Activated T-cell treated with anti-CD3 and anti-CD28 coated beads, Interleukin-2, amount 50 U/mL, for 1 hour (primary cell): ENCODE results near the gene EMSY.
"Not testable (repeated sequence)": the region's sequence is repeated elsewhere in the genome, so short reads cannot be mapped to it uniquely, and the experiment has no call there.

Experiments used
- DNase-seq: peaks from one replicate; pipeline ENCODE4 v3.0.0-alpha.2; 2020

Gene EMSY

GRCh38 chr11:76577226-76577920 is 132.6 kb downstream of the EMSY start:
- no peak for DNase-seq

DNA sequence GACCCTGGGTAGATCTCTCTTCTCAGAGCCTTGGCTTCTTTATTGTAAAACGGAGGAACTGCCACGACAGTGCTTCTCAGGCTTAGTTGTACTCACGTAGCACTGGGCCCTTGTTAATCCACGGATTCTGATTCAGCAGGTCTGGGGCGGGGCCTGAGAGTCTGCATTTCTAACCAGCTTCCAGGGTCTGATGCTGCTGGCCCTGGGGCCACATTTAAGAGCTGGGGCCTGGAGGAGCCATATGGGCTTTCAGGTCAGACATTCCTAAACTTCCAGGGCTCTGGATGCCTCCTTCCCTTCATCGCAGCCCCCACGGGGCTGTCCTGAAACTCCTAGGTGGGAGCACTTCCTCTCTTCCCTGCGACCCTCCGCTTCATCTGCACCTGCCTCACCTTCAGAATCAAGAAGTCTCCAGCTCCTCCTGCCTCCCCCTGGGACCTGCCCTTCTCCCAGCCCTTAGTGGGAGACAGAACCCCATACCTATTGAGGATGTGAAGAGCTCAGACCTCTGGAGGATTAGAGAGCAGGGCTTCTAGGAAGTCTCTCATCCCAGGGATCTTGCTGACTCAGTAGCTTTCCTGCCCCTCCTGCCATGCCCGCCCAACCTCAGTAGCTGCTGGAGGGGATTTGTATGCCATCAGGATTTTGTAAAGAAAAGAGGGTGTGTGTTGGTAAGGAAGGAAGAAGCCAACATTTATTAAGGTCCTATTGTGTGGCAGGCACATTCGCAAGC is 133.3 kb downstream of the EMSY start:
- DNase-seq, result no peak

- DNase-seq, result no peak
Measured at GRCh38 chr11:76578654-76579055, 133.8 kb downstream of the EMSY start.

GRCh38 chr11:76579056-76579751 is 134.4 kb downstream of the EMSY start:
- no peak for DNase-seq

DNA sequence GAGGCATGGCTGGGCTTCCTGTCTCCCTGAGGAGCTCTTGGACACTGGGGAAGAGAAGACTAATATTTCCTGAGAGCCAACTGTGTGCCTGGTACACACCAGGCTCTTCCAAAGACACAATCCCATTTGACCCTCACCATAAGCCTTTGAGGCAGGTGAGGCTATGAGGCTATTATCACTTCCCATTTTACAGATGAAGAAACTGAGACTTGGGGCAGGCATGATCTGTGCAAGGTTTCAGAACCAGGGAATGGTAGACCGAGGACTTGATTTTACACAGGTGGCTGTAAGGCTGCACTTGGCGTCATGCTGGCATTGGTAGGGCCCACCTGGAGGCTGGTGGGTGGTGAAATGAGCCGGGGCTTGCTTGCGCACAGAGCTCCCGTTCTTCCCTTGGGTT is 134.9 kb downstream of the EMSY start:
- DNase-seq, result no peak

GRCh38 chr11:76582471-76582870 is 137.7 kb downstream of the EMSY start:
- DNase-seq, result not testable (repeated sequence)

GRCh38 chr11:76587820-76588454 is 143.1 kb downstream of the EMSY start:
- no peak for DNase-seq

GRCh38 chr11:76588455-76589325 is 143.9 kb downstream of the EMSY start:
- no peak for DNase-seq

DNA sequence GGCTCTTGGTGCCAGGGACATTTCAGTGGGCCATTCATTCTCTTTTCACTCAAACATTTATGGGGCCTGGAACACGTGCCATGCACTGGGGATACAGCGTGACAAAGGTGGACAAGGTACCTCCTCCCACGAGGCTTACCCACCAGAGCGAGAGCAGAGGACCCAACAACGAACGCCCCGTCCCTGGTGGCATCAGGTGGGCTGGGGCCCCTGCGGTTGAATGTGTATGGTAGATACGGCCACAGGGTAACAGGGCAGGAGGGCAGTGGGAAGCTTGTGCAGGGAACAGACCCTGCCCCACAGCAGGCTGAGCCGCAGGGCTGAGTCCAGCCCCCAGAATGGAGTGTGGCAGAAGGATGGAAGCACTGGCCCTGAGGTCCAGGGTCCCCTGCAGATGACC is 144.7 kb downstream of the EMSY start:
- DNase-seq, result no peak

DNA sequence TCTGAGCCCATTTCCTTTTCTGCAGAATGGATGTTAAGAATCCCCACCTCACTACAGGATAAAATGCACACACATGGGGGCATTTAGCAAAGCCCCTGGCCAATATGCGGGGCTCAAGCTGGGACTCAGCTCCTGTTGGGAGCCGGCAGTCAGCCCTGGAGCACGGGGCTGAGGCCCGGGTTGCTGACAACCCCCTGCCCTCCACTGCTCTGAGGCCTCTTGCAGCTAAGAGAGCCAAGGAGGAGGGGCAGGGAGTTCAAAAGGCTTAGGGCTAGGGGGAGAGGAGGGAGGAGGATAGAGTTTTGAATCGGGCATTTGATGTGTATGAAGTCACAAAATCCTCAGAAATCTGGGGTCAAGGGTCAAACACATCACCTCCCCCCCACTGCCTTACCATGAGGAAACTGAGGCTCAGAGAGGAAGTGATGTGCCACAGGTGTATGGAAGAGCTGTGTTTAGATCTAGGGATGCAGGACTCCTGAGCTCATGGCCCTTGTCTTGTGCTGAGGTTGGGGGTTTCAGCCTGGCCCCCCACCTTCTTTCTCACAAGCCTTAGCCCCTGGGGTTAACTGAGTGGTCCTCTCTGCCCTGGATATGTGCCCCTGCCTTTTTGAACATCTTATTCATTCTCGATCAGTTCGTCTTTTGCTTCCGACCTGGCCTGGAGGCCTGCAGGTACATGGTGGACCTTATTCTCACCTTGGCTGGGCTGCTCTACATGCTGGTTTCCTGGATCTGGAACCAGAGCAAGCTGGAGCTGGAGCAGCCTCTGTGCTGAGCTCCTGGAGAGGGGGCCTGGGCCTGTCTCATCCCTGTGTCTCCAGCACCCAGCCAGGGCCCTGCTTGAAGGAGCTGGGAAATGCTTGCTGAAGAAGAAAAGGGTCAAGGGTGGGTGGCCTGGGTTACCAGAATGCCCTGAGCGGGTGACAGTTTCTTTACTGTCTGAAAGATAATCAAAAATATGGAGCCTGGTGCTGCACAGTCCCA is 145.4 kb downstream of the EMSY start:
- no peak for DNase-seq

DNA sequence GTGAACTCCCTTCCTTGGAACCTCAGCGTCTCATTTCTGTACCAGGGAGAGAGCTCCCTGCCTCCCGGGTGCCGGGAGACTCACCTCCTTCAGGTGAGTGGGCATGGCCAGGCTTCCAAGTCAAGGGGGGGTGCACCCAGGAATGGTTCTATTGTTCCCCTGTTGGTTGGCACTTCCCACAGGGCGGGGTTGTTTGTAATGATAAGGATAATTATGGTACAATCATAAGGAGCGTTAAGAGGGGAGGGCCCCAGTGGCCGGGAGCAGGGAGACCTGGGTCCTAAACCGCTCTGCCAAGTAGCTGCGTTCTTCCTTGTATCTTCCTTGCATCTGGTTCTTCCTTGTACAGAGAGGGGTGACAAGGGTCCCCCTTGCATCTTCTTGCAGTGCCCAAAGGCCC is 146.6 kb downstream of the EMSY start:
- DNase-seq, result no peak

DNA sequence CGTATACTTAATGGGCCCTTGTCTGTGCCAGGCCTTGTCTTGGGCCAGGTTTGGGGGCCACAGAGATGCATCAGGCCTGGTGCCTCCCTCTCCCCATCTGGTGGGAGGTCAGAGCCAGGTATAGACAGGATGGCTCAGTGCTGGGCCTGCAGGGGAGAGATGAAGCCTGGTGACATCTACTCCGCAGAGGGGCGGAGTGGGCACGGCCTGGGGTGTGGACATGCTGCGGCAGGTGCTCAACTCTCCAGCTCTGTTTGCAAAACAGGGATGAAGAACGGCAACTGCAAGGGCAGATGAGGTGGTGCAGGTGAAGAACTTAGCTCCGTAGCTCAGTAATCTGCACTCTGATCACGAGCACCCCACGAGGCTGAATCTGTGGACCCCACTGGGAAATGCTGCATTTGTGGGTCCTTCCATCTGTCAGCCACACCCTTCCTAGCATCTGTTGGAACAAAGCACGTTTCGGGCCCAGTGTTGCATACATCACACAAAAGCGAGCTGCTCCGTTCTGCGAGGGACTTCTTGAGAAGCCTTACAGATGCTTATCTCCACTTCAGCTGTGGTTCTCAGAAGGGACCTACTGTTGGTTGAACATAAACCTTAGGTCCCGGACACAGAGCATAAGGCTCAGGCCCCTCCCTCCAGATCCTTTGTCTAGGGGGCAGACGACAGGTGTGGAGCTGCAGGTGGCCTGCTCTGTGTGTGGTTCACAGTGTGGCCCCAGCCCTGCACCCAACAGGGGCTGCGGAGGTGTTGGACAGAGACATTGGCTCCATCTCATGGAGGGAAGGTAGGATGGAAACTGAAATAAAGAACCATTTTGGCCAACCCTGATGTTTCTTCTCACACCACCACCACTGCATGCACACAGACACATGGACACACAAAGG is 147.5 kb downstream of the EMSY start:
- no peak for DNase-seq

GRCh38 chr11:76592961-76593360 is 148.1 kb downstream of the EMSY start:
- DNase-seq, result no peak

DNA sequence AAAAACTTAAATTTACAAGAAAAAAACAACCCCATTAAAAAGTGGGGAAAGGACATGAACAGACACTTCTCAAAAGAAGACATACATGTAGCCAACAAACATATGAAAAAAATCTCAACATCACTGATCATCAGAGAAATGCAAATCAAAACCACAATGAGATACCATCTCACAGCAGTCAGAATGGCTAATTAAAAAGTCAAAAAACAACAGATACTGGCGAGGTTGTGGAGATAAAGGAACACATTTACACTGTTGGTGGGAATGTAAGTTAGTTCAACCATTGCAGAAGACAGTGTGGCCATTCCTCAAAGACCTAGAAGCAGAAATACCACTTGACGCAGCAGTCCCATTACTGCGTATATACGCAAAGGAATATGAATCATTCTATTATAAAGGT is 150.3 kb downstream of the EMSY start:
- DNase-seq, result not testable (repeated sequence)

DNA sequence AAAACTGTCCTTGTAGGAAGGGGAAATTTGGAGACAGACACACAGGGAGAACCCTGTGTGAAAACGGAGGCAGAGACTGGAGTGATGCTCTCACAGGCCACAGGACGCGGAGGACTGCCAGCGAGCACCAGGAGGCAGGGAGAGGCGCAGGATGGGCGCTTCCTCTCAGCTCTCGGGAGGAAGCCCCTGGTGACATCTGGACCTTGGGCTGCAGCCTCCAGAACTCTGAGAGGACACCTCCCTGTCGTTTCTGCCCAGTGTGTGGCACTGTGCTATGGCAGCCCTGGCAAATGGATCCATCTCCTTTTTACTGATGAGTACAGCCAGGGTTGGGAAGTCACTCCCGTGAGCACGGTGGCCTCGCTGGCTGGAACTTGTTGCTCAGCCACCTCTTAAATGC is 151.8 kb downstream of the EMSY start:
- DNase-seq, result no peak

GRCh38 chr11:76597533-76598425 is 153.0 kb downstream of the EMSY start:
- DNase-seq, result no peak

GRCh38 chr11:76598426-76598839 is 153.6 kb downstream of the EMSY start:
- no peak for DNase-seq

- DNase-seq, result no peak
Measured at GRCh38 chr11:76599041-76600013, 154.5 kb downstream of the EMSY start.
